Measurements from ENCODE around the gene EGF. TPM values are rescaled to one million over a fixed set of nuclear protein-coding genes. Genes with fewer than 3 reads are reported as not detected.

Gene EGF
- total and polyA plus RNA-seq, 10 donors, result 0.03 to 2.5 (median 0.88) TPM; not detected in 1

DNA sequence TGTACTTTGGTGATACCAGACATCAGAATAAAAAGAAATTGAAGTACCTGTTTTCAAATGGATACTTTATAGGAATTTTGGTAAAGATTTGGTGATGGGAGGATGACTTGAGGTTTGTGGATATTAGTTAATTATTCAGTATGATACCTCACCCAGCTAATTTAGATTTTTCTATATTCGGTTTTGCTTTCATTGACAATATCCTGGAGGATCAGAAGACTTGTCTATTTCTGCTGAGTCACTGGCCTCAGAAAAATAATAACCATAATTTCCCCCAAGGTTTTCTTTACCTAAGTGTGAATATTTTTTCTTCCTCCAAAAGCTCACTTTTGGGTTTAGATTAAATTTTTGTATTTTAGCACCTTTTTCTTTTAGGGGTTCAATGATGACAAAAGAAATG, 100.2 kb downstream of the EGF start:
- no peaks in the 10 kb centered on the region for H3K27me3 ChIP-seq (replicated peaks in 1 of 7)
- 40 to 63% (median 55%) methylated on average over 1 of the region's 1 CpG for WGBS, 5 donors
- peaks cover 0 to 12% (median 0%) of the 10 kb centered on the region in 8 donors for H3K9me3 ChIP-seq
- no peak overlapping the region for H3K27ac ChIP-seq
- no peaks in the 10 kb centered on the region for H3K36me3 ChIP-seq
- no peak overlapping the region for H3K4me3 ChIP-seq
- no peak for DNase-seq
- intact Hi-C loops (cut with DNase I; ENCODE audit: low total_unique reads), result no loop called here
- H3K4me1 ChIP-seq, result no peaks in the 10 kb centered on the region
- no peak for TF ChIP-seq CTCF (IDR thresholded peaks at IDR 0.05 in 8 of 11, conservative IDR thresholded peaks at IDR 0.05 in 3 of 11)

DNA sequence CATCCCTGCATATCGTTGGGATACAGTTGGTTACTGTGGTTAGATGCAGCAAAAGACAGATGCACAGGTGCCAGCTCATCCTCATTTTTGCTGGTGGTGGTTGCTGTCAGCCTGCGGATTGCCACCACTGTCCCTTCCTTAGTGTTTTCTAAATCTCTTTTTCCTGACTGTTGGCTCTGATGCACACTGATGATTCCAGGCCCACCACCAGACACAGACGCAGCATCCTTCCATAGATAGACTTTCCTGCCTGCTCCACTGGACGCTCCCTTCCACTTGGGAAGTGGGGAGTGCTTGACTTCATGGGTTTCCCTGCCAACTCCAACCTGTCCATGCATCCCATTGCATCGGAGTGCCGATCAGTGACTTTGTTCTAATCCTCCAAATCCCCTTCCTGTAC, 101.5 kb downstream of the EGF start:
- H3K4me1 ChIP-seq, result no peaks in the 10 kb centered on the region
- 86 to 96% (median 91%) methylated on average over 6 of the region's 6 CpGs for WGBS, 5 donors
- no peak for TF ChIP-seq POLR2A (IDR thresholded peaks at IDR 0.05)
- TF ChIP-seq CTCF (IDR thresholded peaks at IDR 0.05 in 8 of 11, conservative IDR thresholded peaks at IDR 0.05 in 3 of 11), result no peak
- no peak for TF ChIP-seq POLR2AphosphoS5 (IDR thresholded peaks at IDR 0.05)
- peaks cover 0 to 12% (median 0%) of the 10 kb centered on the region in 8 donors for H3K9me3 ChIP-seq
- intact Hi-C loops (cut with DNase I; ENCODE audit: low total_unique reads), result no loop called here
- H3K27ac ChIP-seq, result no peak overlapping the region
- H3K4me3 ChIP-seq, result no peak overlapping the region
- no peak for DNase-seq
- no peaks in the 10 kb centered on the region for H3K36me3 ChIP-seq
- H3K27me3 ChIP-seq (replicated peaks in 1 of 7), result no peaks in the 10 kb centered on the region

- Histone ChIP-seq H3K4me3 (no peak overlapping the region), H3K36me3 (no peaks in the 10 kb centered on the region), H3K27me3 (replicated peaks in 1 of 7) (no peaks in the 10 kb centered on the region), H3K9me3 (peaks cover 0 to 12% (median 0%) of the 10 kb centered on the region in 8 donors), H3K4me1 (no peaks in the 10 kb centered on the region), H3K27ac (no peak overlapping the region)
- WGBS, 5 donors, result 63 to 72% (median 66%) methylated on average over 3 of the region's 3 CpGs
- DNase-seq, result no peak
- TF ChIP-seq CTCF (IDR thresholded peaks at IDR 0.05 in 8 of 11, conservative IDR thresholded peaks at IDR 0.05 in 3 of 11) (no peak), POLR2AphosphoS5 (IDR thresholded peaks at IDR 0.05) (no peak), POLR2A (IDR thresholded peaks at IDR 0.05) (no peak)
- intact Hi-C loops (cut with DNase I; ENCODE audit: low total_unique reads), result no loop called here
These were observed 106.5 kb downstream of the EGF start for GRCh38 chr4:110019153-110019552.

- H3K27ac ChIP-seq, result no peak overlapping the region
- no peaks in the 10 kb centered on the region for H3K36me3 ChIP-seq
- intact Hi-C loops (cut with DNase I; ENCODE audit: low total_unique reads), result no loop called here
- H3K9me3 ChIP-seq, result peaks cover 0 to 12% (median 0%) of the 10 kb centered on the region in 8 donors
- no peak overlapping the region for H3K4me3 ChIP-seq
- TF ChIP-seq CTCF (IDR thresholded peaks at IDR 0.05 in 8 of 11, conservative IDR thresholded peaks at IDR 0.05 in 3 of 11) (no peak), POLR2AphosphoS5 (IDR thresholded peaks at IDR 0.05) (no peak), POLR2A (IDR thresholded peaks at IDR 0.05) (no peak)
- no peak for DNase-seq
- 46 to 77% (median 67%) methylated on average over 5 of the region's 5 CpGs for WGBS, 5 donors
- no peaks in the 10 kb centered on the region for H3K4me1 ChIP-seq
- H3K27me3 ChIP-seq (replicated peaks in 1 of 7), result no peaks in the 10 kb centered on the region
These were observed 107.5 kb downstream of the EGF start for GRCh38 chr4:110020139-110020538.
